ENCODE measurements around the gene CASP5.

The CASP5 gene

DNA sequence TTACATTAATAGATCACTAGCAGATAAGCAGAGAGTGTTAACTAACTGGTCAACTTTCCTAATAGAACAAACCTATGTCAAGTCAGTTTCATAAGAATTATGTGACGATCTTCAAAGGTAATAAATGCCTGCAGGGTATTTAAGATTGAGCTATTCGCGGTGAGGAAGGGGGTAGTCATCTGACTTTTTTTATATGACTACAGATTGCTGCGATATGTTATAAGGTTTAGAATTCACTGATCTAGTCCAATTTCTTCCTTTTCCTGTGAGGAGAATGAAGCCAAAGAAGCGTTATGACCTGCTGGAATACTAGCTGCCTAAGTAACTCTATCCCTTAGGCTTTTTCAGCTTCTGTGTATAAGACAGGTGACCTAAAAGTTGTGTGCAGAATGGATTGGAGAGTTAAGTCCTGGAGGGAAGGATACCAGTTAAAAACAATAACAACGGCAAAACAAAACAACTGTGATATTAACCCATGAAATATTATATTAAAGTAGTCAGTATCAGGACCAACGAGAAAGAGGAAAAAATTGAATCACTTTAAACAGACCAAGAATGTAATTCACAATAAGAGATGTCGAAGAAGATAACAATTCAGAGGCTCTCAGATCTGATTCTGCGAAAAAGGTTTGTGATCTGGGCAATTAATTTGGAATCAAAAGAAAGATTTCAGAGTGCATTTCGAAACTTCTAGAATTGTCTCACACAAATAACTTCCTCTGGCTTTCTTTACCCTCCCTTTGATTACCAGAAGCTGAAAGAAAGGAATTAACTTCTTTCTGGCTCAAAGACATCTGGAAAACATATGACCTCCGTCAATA is 55.2 kb downstream of the CASP5 start:
- DNase-seq = peak; percentile 2

DNA sequence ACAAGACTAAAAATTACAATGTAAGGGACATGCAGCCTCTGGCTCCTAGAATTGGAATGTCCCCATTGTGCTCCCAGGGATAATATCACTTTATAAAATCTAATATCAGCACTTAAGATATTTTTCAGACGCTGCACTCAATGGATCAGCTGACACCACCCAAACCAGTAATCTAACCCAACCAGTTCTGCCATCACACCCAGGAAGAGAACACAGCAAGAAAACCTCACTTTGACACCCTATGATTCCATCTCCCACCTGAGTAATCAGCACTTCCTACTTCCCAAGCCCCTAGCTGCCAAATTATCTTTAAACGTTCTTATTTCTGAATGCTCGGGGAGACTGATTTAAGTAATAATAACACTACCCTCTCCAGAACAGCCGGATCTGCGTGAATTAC is 57.2 kb downstream of the CASP5 start:
- no peak for DNase-seq

DNA sequence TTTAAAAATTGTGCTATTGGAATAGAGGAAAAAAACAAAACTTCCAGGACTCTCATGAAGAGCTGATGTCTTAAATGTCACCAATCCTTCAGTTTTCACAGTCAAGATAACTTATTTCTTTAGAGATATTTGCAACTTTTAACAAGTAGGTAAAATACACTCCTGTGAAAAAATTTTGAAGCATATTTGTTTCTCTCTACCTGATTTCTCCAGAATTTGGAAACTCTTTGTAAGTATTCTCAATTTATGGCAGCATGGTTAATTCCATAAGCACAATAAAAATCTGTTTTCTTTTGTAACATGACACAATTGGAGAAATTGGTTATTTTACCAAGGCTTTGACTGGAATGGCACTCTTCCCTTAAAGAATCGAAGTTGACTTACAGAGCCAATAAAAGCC is 58.7 kb downstream of the CASP5 start:
- no peak for DNase-seq

DNA sequence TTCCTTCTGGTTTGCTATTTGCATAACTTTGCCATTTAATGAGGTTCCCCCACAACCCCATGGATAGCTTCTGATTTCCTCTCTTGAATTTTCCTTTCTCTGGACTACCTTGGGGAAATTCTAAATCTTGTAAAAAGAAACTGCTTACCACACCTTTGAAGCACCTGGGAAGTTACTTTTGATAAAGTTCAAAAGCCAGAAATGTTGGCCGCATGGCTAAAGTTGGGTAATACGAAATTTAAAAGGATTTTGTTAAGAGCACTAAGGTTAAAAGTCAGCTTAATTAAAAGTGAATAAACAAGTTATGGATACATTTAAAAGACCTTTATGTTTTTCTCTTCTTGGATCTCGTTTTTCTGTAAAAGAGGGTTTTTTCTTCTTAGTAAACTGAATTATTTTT is 60.1 kb downstream of the CASP5 start:
- DNase-seq = no peak

DNA sequence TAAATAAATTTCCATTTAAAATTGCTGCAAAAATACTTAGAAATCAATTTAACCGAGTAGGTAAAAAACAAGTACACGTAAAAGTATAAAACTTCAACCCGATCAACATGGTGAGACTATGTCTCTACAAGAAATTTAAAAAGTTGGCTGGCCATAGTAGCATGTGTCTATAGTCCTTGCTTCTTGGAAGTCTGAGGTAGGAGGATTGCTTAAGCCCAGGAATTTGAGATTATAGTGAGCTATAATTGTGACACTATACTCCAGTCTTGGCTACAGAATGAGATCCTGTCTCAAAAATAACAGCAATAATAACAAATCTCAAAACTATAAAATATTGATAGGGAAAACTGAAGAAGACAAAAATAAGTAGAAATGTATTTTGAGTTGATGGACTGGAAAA is 65.7 kb downstream of the CASP5 start:
- DNase-seq = no peak

DNA sequence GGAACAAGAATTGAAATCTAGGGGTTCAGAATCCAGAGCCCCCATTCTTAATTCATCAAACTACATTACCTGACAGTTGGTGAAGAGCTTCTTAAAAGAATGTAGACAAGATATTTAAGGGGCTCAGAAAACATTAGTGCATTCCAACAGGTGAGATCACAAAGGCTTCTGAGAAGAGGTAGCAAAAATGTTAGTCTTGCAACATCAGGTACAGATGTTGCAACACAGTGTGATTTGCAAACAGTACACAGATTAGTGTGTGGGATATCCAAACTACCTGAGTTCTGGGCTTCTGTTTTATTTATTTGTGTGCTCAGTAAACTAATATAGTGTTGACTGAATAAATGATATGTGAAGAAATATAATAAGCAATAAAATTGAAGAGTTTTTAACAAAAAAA is 66.4 kb downstream of the CASP5 start:
- DNase-seq = no peak

DNA sequence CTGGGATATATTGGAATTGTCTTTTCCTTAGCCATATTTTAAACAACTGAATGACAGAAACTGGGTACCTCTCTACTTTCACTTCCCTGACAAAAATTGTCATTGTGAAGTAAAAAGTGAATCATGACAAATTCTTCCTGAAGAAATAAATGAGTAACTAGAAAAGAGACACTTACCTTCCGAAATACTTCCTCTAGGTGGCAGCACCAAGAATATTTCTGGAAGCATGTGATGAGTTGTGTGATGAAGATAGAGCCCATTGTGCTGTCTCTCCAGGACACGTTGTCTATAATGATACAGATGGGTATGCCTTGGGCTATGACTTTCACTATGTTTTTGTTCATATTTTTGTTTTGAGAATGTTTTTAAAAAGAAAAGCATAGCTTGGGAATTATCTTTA is 76.1 kb downstream of the CASP5 start:
- DNase-seq = peak; percentile 53
